GM18505 (cell line): Measurements from ENCODE around the gene GRM8.

Experiments
- ATAC-seq: cut with Tn5 transposase; IDR thresholded peaks from one replicate; pipeline ENCODE4 v1.9.1; 2021; ENCODE audit not compliant: unreplicated experiment
- POLR2A ChIP-seq: IDR thresholded peaks from 4 replicates; pipeline ENCODE4 v1.6.1; 2011; ENCODE audit warnings: borderline replicate concordance; ENCODE audit not compliant: insufficient read depth, insufficient read length; ENCODE audit errors: extremely low read depth

Gene GRM8

DNA sequence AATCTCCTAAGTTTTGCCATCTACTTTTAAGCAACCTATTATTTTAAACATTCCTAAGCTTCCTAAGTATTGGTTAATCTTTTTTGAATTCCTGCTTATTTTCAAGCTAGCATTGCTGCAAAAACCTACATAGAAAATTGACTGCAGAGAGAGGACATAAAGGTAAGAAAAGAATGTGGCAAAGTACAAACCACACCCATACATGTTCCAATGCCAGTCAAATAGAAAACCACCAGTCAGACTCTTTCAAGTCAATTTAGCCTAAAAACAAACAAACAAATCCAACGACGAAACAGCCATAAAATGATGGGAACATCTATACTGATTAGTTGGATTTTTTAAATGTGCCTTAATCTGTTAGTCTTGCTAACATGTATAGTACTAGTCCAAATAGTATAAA is 804.8 kb downstream of the GRM8 start:
- TF ChIP-seq POLR2A: no peak
- ATAC-seq: no peak

DNA sequence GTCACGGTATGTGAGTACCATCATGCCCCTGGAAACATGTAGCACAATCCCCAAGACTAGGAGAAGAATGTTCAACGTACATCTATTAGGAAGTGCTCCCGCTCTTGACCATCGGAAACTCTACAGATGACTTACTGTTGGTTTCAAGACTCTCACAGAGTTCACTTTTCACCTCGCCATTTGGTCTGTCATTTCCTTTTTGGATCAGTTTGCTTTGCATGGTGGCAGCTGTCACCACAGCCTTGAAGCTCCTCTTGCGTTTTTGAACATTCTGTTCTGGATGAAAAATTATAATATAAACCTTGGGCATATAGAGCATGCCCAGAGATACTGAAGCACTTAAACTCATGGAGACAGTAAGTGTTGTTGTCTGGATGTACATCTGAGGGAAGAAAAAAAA is 806.8 kb downstream of the GRM8 start:
- ATAC-seq: no peak
- TF ChIP-seq POLR2A: no peak

DNA sequence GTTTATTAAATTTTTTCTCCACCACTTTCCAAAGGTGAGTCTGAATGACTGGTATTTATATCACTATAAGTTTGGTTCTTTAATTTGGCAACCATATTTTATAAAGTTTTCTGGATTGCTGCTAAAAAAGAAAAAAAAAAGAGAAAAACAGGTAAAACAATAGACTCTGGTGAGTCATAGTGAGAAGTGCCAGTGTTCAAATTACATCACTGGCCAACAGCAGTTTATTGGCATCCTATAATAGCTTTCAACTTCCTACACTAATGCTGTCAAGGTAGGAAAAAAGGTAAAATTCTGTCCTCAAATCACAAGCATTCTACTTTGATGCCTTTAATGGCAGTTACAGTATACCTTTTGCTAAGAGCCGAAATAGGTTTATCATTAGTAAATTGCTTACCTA is 808.8 kb downstream of the GRM8 start:
- no peak for TF ChIP-seq POLR2A
- no peak for ATAC-seq

GRCh38 chr7:126442908-126443307 is 809.8 kb downstream of the GRM8 start:
- no peak for ATAC-seq
- no peak for TF ChIP-seq POLR2A

DNA sequence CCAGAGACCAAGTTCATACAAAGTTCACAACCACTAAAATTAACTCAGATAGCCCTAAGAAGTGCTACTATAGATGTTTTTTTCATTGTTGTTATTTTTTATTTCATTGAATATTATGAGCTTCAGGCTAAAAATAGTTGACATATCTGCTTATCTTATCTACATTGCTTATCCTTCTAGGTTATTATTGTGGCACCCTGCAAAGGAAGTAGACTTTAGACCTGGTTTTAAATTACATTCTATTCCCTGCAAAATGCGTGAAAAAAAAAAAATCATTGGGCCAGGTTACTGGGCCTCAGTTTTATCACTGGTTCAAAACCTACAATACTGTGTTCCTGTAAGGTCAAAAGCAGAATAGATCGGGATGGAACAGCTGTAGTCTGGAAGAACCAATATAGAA is 811.0 kb downstream of the GRM8 start:
- no peak for TF ChIP-seq POLR2A
- no peak for ATAC-seq

- no peak for TF ChIP-seq POLR2A
- ATAC-seq: no peak
Observed at GRCh38 chr7:126440542-126440941, 812.2 kb downstream of the GRM8 start.

DNA sequence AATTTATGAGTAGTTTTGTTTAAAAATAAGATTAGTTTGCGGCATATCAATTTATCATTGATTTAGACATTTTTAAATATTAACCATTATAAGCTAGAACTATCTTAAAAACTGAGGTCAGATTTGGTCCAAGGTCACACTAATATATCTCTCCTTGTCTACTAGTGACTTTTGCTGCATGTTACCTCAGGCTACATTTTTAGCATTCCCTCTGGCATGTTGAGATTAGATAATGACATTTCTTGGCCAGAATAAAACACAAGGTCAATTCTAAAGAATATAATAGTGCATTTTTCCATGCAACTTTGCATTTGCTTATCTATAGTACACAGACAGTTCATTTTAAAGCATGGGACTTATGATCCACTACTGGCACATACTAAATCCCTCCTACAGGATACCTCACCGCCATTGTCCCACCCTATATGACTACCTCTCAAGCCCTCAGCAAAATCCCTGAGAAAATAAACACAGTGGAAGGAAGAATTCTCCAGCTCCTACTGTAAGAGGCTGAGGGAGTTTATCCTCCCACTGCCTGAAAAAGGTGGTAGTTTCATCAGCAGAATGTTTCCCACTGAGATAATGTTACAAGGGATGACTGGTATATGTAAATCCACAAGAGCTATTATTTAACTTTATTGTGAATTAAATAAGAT is 816.4 kb downstream of the GRM8 start:
- no peak for ATAC-seq
- no peak for TF ChIP-seq POLR2A

GRCh38 chr7:126426652-126427051 is 826.1 kb downstream of the GRM8 start:
- no peak for ATAC-seq

GRCh38 chr7:126424985-126425384 is 827.8 kb downstream of the GRM8 start:
- ATAC-seq: no peak
- TF ChIP-seq POLR2A: no peak

More at GRCh38 chr7:126426652-126427051, 826.1 kb downstream of the GRM8 start:
- no peak for TF ChIP-seq POLR2A

GRCh38 chr7:126419047-126419446 is 833.7 kb downstream of the GRM8 start:
- no peak for ATAC-seq
- no peak for TF ChIP-seq POLR2A

- no peak for TF ChIP-seq POLR2A
- ATAC-seq: peak; percentile 46
Observed at GRCh38 chr7:126411821-126412383, 840.8 kb downstream of the GRM8 start.

DNA sequence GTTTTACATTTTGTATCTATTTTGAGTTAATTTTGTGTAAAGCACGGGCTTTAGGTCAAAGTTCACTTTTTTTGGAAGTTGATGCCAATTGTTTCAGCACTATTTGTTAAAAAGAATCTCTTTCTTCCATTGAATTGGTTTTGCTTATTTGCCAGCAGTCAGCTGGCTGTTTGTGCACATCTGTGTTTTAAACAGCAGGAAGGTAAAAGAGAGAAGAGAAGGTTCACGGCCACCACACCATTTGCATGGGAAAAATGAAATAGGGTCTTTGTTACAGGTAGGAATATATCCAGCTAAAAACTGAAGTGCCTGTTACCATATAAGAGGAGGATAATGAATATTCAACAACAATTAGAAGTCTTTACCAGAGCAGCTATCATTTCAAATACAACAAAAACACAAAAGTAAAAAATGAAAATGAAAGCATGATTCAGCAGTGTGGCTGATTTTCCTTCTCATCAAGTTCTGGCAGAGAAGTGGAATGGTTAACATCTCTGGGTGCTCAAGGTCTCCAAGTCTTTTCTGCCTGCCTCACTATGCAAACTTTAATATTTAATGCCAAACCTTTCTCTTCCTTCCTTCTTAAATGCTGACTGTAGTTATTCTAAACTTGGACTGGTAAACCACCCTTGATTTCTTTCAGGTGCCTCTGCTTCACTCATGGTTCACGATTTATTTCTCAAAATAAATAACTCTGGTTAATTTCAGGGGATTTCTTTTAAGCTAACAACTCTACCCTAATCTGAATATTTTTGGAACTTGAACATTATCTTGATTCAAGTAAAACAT is 841.5 kb downstream of the GRM8 start:
- TF ChIP-seq POLR2A: no peak
- peak; percentile 63 for ATAC-seq

- TF ChIP-seq POLR2A: no peak
- ATAC-seq: no peak
Observed at GRCh38 chr7:126403040-126403439, 849.7 kb downstream of the GRM8 start.

DNA sequence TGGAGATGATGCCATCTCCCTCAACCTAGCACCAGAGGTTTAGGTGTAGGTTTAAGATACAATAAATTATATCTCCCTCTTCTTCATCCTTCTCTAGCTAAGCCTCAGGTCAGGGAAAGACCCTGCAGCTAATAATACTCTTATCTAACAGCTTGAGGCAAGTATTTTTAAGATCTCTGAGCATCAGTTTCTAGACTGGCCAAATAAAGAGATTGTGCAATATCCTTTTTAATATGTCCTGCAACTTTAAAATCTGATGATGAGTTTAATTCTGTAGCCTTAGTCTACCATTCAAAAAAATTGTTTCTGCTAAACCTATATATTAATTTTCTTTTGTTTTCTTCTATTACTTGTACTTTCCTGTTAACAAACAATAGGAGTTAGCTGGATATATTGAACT is 850.8 kb downstream of the GRM8 start:
- no peak for TF ChIP-seq POLR2A
- ATAC-seq: no peak
